ES-I3 (cell line): Measurements from ENCODE around the gene CD9.

Source experiments
- H3K36me3 ChIP-seq: 2 replicates; pipeline ENCODE4 v1.6.1; 2013; ENCODE audit warnings: mild to moderate bottlenecking, low read length, control low read depth, moderate library complexity; ENCODE audit not compliant: insufficient read depth
- H3K4me1 ChIP-seq: 2 replicates; pipeline ENCODE4 v1.6.1; 2013; ENCODE audit warnings: mild to moderate bottlenecking, control low read depth, low read length; ENCODE audit not compliant: insufficient read depth
- H3K9ac ChIP-seq: 2 replicates; pipeline ENCODE4 v1.6.1; 2013; ENCODE audit warnings: low read depth, mild to moderate bottlenecking, low read length, moderate library complexity
- H3K9me3 ChIP-seq: 2 replicates; pipeline ENCODE4 v1.6.1; 2013; ENCODE audit warnings: mild to moderate bottlenecking, low read length, moderate library complexity; ENCODE audit not compliant: control insufficient read depth, insufficient read depth

CD9 gene

DNA sequence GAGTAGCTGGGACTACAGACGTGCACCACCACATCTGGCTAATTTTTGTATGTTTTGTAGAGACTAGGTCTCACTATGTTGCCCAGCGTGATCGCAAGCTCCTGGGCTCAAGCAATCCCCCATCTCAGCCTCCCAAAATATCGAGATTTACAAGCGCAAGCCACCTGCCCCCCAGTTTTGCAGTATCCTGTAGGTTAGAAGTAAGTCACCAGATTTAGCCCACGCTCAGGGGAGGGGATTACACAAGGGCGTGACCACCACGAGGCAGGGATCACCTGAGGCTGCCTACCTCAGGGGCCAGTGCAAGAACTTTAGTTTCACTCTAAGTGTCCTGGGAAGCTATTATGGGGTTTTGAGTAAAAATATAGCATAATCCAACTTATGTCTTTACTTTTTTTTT lies 71.1 kb downstream of the CD9 start:
- no peaks in the 10 kb centered on the region for H3K36me3 ChIP-seq
- H3K9ac ChIP-seq = no peak overlapping the region
- no peaks in the 10 kb centered on the region for H3K9me3 ChIP-seq
- peaks cover 35% of the 10 kb centered on the region for H3K4me1 ChIP-seq

DNA sequence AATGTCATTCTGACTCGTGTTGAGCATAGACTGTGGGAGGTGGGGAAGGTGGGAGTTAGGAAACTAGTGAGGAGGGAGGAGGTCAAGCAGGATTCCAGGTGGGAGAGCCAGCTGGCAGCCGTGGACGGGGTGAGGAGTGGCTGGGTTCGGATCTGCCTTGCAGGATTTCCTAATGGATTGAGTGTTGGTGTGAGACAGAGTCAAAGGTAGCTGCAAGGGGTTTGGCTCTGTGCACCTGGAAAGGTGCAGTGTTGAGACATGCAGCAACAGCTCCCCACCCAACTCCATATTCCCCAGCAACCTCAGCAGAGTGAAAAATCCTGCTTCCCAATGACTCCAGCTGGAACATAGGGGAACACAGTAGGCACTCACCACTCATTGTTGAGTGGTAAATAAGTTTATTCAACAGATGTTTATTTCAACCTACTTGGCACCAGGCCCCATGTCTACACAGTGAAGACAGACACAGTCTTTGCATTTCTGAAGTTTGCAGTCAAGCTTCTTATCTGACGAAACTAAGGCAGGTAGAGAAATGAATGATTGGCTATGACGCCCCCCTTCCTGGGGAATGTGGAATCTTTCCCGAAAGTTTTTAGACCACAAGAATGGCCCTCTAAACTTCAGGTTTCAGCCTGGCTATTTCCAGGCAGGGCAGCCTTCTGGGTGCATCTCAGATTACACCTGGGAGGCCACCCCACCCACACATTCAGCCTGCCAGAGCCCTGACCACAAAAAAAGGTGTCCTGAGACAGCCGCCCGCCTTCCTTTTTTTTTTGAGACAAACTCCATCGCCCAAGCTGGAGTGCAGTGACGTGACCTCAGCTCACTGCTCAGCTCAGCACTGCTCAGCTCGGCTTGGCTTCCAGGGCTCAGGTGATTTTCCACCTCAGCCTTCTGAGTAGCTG lies 72.4 kb downstream of the CD9 start:
- Histone ChIP-seq H3K36me3 (no peaks in the 10 kb centered on the region), H3K9ac (no peak overlapping the region), H3K9me3 (no peaks in the 10 kb centered on the region), H3K4me1 (peaks cover 40% of the 10 kb centered on the region)

DNA sequence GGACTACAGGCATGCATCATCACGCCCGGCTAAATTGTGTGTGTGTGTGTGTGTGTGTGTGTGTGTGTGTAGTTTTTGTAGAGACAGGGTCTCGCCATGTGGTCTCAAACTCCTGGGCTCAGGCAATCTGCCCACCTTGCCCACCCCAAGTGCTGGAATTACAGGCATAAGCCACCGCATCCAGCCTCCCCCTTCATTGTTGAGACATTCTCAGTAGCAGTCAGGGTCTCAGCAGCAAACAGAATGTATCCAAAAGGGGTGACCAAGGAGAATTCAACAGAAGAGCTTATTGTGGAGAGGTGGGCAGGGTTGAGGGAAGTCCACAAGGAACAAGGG lies 73.0 kb downstream of the CD9 start:
- H3K9me3 ChIP-seq = no peaks in the 10 kb centered on the region
- H3K36me3 ChIP-seq = no peaks in the 10 kb centered on the region
- peaks cover 45% of the 10 kb centered on the region for H3K4me1 ChIP-seq
- H3K9ac ChIP-seq = no peak overlapping the region

DNA sequence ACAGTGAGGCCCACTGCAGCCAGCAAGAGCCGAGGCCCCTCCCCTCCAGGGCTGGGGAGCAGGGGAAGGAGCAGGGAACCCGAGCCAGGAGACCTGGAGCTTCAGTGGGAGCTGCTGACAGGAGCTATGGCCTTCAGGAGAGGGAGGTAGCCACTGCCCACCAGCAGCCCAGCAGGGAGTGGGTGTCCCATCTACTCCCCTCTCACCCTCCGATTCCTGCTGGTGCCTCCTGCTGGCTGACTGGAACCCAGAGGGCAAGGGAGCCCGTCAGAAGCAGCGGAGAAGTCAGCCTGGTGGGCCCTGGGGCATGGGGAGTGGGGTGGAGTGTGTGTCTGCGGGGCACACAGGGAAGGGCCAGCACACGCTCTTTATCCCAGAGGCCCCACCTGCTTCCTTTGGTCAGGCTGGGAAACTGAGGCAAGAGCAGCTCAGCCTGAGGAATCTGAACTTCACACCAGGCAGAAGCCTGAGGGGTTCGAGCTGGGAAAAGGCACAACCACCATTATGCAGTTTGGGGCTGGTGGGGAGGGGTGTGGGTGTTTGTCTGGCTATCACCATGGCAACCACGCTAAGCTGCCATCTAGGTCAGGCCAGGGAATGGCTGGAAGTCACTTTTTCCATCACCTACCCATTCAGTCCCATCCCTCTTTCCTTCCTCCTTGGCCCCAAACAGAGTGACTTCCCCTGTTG lies 73.5 kb downstream of the CD9 start:
- Histone ChIP-seq H3K4me1 (peaks cover 40% of the 10 kb centered on the region), H3K9me3 (no peaks in the 10 kb centered on the region), H3K9ac (no peak overlapping the region), H3K36me3 (no peaks in the 10 kb centered on the region)

DNA sequence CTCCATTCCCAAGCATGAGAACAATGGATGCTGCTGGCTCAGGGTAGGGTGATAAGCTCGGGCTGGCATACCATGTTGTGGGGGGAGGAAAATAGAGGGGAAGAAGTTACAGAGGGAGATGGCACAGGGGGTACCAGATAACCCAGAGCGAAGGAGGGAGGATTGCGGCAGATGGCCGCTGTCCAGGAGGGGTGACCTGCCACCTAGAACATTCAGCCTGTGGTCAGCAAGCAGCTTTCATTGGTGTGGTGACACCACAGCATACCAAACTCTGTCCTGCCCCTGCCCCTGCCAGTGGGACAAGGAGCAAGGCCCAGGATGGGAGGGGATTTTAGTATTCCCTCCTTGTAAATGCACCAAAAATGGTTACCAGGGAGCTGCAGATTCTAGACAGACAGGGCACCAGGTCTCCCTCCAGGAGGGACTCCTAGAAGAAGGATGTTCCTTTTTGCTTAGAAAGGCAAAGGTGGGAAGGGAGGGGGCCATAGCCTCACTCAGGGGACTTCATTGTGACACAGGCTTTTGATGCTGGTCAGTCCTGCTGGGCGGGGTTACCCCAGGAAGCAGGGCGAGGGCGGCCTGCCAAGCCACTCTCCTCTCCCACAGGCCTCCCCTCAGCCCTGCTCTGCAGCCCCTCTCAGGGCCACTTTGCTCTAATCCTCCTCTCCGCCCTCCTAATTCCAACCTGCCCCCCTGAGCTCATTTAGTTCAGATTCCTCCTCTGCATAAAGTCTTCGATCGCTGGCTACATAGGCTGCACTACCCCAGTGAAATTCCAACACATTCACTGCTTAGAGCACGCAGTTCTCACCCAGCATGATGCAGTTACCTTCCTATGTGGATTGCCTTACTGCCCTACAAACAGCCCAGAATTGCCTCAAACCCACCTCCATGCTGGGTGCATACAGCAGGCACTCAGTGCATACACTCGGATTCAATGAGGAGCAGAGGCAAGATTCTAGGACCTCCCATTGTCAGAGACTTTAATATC lies 74.3 kb downstream of the CD9 start:
- Histone ChIP-seq H3K4me1 (peaks cover 41% of the 10 kb centered on the region), H3K9ac (no peak overlapping the region), H3K9me3 (no peaks in the 10 kb centered on the region), H3K36me3 (no peaks in the 10 kb centered on the region)

DNA sequence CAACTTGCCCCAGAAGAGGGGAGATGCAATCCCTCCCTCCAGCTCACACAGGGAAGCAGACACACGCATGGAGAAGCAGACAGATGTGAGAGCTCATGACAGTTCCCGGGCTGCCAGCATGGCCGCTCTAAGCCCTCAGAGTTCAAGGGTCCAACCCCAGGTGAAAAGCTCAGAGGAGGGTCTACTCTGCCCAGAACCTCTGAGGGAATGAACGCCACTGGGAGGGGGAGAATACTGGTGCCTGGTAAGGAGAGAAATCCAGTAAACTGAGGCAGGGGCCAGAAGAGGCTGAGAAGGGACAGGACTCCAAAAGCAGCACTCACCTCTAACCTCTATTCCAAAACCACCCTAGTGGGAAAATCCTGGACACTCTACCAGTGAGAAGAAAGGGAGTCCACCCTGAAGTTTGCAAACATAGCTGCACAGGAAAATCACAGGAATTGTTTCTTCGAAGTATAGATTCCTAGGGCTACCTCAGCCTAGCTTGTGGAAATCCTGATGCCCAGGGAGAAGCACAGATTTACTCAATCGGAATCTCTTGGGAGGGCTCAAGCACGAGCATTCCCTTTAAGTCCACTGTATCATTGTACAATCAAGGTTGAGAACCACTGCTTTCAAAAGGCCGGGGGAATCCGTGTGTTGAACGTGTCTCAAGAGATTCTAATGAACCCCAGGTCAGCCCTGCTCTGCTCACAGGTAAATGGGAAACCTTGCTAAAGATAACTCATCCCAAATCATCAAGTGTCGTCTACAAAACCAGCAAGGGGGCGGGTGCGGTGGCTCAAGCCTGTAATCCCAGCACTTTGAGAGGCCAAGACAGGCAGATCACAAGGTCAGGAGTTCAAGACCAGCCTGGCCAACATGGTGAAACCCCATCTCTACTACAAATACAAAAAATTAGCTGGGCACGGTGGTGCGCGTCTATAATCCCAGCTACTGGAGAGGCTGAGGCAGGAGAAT lies 76.0 kb downstream of the CD9 start:
- Histone ChIP-seq H3K4me1 (peaks cover 49% of the 10 kb centered on the region), H3K9me3 (no peaks in the 10 kb centered on the region), H3K36me3 (no peaks in the 10 kb centered on the region), H3K9ac (no peak overlapping the region)

DNA sequence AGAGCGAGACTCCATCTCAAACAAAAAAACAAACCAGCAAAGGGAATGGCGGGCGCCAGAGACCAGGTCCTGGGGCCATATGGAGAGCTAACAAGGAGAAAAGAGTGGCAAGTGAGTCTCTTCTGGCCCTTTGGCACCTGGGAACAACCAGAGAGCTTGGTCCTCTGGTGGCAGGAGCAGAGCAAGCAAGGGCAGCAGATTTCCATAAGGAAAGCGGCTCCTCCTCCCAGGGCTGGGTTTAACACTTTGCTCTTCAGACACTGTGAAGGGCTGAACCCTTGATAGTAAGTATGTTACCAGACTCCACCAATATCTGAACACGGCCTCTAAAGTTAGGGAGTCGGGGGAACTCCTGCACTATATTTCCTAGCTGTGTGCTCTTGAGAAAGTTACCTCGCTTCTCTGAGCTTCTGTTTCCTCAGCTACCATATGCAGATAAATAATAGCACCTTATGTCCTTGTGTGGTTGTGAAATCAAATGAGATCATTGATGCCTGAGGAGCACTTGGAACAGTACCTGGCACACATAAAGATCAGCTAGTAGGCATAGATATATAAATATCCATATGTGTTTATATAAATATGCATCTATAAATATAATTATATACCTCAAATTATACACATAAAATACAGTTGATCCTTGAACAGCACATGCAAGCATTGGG lies 76.9 kb downstream of the CD9 start:
- Histone ChIP-seq H3K4me1 (peaks cover 54% of the 10 kb centered on the region), H3K9me3 (no peaks in the 10 kb centered on the region)

DNA sequence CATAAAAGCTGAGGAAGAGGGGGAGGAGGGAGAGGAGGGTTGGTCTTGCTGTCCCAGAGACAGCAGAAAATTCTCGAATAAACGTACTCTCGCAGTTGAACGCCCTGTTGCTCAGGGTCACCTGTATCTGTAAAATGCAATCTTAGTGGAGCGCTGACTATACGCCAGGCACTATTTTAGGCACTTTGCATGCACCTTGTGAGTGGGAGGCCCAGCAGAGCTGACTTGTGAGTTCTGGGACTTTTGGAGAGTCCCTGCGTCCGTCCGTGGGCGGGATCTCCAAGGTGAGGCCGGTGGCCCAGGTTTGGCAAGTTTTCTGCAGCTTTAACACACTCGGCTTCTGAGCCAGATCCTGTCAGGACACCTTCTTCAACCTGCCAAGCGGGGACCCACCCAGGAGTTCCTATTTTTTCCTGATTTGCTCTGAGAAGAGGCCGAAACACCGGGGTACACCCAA lies 77.8 kb downstream of the CD9 start:
- Histone ChIP-seq H3K9ac (peak overlapping the region; percentile 66), H3K36me3 (no peaks in the 10 kb centered on the region), H3K4me1 (peaks cover 46% of the 10 kb centered on the region), H3K9me3 (no peaks in the 10 kb centered on the region)

More for the DNA sequence above, 76.9 kb downstream of the CD9 start:
- Histone ChIP-seq H3K36me3 (no peaks in the 10 kb centered on the region), H3K9ac (no peak overlapping the region)

DNA sequence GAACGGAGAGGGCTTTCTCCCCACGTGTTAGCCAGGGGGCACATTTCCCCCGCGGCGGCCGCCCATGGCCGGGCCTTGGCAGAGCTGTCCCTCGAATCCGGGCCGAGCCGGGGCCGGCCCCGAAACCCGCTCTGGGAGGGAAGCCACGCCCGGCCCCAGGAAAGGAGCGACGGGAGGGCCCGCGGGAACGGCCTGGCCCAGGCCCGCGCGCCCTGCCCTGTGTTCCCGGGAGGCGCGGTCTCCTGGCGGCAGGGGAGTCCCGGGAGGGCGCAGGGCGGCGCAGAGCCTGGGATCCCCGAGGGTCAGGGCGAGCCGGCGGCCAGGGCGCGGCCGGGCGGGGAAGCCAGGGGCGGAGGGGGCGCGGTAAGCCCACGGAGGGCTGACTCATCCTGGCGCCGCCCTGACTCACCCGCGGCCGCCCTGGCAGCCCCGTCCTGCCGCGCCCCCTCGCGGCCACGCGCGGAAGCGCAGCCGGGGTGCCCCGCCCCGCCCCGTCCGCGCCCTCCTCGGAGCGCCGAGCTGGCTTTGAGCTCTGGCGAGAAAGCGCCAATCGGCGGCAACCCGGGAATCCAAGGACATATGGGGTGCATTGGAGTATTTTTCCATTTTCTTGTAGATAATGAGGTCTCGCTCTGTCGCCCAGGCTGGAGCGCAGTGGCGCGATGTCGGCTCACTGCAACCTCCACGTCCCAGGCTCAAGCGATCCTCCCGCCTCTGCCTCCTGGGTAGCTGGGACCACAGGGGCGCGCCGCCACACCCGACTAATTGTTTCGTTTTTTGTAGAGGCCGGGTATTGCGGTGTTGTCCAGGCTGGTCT lies 78.4 kb downstream of the CD9 start:
- H3K4me1 ChIP-seq = peaks cover 40% of the 10 kb centered on the region
- no peaks in the 10 kb centered on the region for H3K9me3 ChIP-seq
- H3K9ac ChIP-seq = peak overlapping the region; percentile 66

DNA sequence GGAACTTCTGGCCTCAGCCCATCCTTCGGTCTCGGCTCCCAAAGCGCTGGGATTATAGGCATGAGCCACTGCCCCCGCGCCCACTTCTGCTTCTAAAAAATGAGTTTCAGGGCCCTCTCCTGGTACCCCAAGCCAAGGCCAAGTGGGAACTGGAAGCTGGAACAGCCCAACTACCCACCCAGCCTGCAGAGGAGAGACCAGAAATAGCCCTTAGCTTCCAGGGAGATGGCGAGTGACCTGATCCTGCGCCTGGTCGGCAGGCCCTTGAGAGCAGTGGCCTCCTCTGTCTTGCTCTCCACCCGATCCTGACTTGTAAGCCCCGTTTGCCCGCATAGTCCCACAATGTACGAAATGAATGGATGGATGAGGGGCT lies 79.0 kb downstream of the CD9 start:
- Histone ChIP-seq H3K4me1 (peaks cover 35% of the 10 kb centered on the region), H3K36me3 (no peaks in the 10 kb centered on the region), H3K9me3 (no peaks in the 10 kb centered on the region), H3K9ac (no peak overlapping the region; the same call in 1 of the 2 replicates)

More for the DNA sequence above, 78.4 kb downstream of the CD9 start:
- no peaks in the 10 kb centered on the region for H3K36me3 ChIP-seq

DNA sequence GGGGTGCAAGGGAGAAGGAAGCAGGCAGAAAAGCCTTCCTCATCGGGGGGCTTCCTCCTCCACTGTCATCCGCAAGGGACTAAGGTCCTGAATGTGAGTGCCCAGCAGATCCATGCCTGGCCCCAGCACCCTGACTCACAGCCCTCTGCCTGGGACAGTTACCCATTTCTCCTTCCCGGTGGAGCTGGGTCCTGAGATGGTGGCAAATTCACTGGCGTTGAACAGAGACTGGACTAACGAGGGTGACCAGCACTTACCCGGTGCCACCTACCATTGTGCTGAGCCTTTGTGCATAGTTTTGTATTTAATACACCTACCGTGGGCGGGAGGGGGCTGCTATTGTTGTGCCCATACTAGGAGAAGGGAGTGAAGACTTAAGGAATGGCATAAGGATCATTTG lies 79.4 kb downstream of the CD9 start:
- no peaks in the 10 kb centered on the region for H3K9me3 ChIP-seq
- no peaks in the 10 kb centered on the region for H3K36me3 ChIP-seq
- H3K4me1 ChIP-seq = peaks cover 32% of the 10 kb centered on the region
- H3K9ac ChIP-seq = no peak overlapping the region

DNA sequence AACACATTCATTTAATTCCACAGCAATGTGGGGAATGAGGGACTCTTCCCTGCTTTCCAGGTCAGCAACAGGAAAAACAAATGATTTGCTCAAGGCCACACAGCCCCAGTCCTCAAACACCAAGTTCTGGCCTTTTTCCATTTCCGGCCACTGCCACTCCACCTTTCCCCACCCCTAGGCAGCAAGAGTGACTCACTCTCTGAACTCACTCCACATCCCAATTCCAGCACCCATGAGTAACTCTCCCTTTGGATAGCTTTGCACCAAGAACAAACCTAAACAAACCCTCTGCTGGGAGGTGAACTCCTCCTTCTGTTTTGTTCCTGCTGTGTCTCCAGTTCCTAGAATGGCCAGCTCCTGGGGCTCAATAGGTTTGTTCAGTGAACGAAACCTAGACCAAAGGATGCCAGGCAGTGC lies 79.9 kb downstream of the CD9 start:
- Histone ChIP-seq H3K4me1 (peaks cover 28% of the 10 kb centered on the region), H3K9me3 (no peaks in the 10 kb centered on the region), H3K9ac (no peak overlapping the region), H3K36me3 (no peaks in the 10 kb centered on the region)
